HCEC 1CT (cell line): ENCODE data around the gene TTC4.
"Not testable (repeated sequence)": the region's sequence is repeated elsewhere in the genome, so short reads cannot be mapped to it uniquely, and the experiment has no call there.

Source experiments
- DNase-seq: peaks from one replicate; pipeline ENCODE4 v3.0.0-alpha.2; 2017

TTC4 gene

GRCh38 chr1:54754045-54754444 is 38.4 kb downstream of the TTC4 start:
- no peak for DNase-seq

- DNase-seq: no peak
These were observed 39.0 kb downstream of the TTC4 start for GRCh38 chr1:54754486-54755285.

GRCh38 chr1:54757833-54758232 is 42.2 kb downstream of the TTC4 start:
- no peak for DNase-seq

- DNase-seq: no peak
These were observed 43.2 kb downstream of the TTC4 start for GRCh38 chr1:54758678-54759348.

GRCh38 chr1:54763816-54764132 is 48.1 kb downstream of the TTC4 start:
- DNase-seq: peak; percentile 1

GRCh38 chr1:54764133-54764921 is 48.7 kb downstream of the TTC4 start, which contains the start of gene PARS2:
TSS of gene PARS2 (minus strand) at chr1:54764523. CDS start at chr1:54759161, 5,362 bp downstream.
- DNase-seq: peak; percentile 100

- DNase-seq: no peak
These were observed 49.4 kb downstream of the TTC4 start for GRCh38 chr1:54764922-54765561.

GRCh38 chr1:54766726-54767125 is 51.1 kb downstream of the TTC4 start:
- DNase-seq: no peak

GRCh38 chr1:54767526-54767925 is 51.9 kb downstream of the TTC4 start:
- no peak for DNase-seq

GRCh38 chr1:54768093-54768492 is 52.4 kb downstream of the TTC4 start:
- DNase-seq: peak; percentile 6

GRCh38 chr1:54772951-54773350 is 57.3 kb downstream of the TTC4 start:
- DNase-seq: no peak

GRCh38 chr1:54774820-54775498 is 59.3 kb downstream of the TTC4 start:
- DNase-seq: no peak

GRCh38 chr1:54775828-54776721 is 60.4 kb downstream of the TTC4 start:
- not testable (repeated sequence) for DNase-seq

GRCh38 chr1:54777011-54777410 is 61.4 kb downstream of the TTC4 start:
- no peak for DNase-seq

- DNase-seq: no peak
These were observed 61.8 kb downstream of the TTC4 start for GRCh38 chr1:54777431-54777830.

GRCh38 chr1:54781023-54781723 is 65.5 kb downstream of the TTC4 start:
- DNase-seq: no peak

GRCh38 chr1:54782156-54782555 is 66.5 kb downstream of the TTC4 start:
- no peak for DNase-seq

GRCh38 chr1:54782588-54782987 is 66.9 kb downstream of the TTC4 start:
- DNase-seq: no peak

GRCh38 chr1:54784066-54784465 is 68.4 kb downstream of the TTC4 start:
- no peak for DNase-seq

- no peak for DNase-seq
These were observed 71.1 kb downstream of the TTC4 start for GRCh38 chr1:54786778-54787177.

- DNase-seq: no peak
These were observed 71.9 kb downstream of the TTC4 start for GRCh38 chr1:54787604-54788003.
